Medulla oblongata (tissue), 1 donor: ENCODE results near the gene SULF2.
A peak's percentile ranks its signal among the peaks of the same experiment; 100 is the strongest.

Experiments
- DNase-seq: peaks from one replicate; pipeline ENCODE4 v3.0.0-alpha.2; 2015; ENCODE audit errors: extremely low spot score

Gene SULF2

DNA sequence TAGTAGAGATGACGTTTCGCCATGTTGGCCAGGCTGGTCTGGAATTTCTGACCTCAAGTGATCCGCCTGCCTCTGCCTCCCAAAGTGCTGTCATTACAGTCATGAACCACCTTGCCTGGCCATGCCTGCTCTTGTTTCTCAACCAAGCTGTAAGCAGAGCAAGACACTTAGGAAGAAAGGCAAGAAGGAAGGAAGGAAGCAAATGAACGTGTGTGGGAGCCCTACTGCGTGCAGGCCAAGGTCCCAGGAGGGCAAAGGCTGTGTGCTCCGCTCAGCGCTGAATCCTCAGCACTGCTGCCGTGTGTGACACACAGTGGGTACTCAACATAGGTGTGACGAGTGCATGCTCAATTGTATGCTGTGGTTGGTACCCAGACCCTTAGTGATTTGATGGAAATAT lies 47.4 kb downstream of the SULF2 start:
- DNase-seq: no peak

- no peak for DNase-seq
These were observed 48.6 kb downstream of the SULF2 start for GRCh38 chr20:47736570-47737152.

DNA sequence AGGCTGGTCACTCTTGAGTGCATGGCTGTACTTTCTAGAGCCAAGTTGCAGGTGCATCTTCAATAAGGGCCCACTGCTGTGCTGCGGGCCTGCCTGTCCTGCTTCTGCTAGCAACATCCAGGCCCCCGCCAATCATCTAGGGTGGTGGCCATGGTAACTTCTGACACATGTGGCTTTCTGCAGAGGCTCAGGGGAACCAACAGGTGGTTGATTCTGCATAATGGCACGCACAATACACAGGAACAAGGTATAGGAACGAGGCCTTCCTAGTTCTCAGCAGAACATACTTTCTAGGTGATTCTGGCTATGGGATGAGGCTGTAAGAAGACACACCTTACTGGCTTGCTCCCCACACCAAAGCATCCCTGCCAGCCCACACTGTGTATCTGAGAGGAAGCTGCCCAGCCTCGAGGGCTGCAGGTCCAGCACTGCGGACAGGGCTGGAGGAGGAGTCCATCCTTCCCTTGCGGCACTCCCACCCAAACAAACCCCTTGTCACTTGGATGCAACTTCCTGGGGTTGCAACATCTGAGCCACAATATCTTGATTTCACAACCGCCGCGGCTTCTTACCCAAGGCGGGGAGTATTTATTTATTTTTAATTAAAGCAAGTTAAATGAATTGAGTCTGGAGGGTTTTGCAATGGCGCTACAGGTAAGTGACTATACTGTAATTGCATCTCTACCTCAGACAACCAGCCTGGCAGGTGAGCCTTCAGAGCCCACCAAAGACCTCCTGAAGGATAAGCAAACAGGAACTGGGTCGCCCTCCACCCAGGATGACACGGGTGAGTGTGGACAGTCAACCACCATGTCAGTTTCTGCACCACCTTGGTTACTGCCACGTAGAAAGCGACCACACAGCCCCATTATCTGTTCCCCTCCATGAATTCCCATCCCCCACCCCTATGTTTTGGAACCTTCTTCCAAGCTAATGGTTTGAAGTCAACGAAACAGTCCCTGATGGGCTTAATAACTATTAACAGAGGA lies 49.6 kb downstream of the SULF2 start:
- DNase-seq: peak; percentile 26

- no peak for DNase-seq
These were observed 50.4 kb downstream of the SULF2 start for GRCh38 chr20:47734870-47735269.

DNA sequence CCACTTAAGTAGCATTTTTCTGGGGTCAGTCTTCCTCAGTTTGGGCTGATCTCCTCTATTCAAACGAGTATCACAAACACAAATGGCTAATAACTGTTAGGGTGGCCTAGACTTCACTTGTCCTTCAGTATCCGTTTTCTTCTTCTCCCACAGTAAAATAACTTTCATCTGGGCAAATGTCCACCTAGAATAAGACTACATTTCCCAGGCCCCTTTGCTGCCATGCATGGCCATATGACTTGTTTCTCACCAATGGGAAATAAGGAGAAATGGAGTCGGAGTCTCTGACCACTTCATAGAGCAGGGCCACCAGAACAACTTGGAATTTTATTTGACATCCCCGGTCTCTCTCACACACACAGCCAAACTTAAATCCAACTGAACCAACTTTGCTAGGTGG lies 51.4 kb downstream of the SULF2 start:
- no peak for DNase-seq

- no peak for DNase-seq
These were observed 54.5 kb downstream of the SULF2 start for GRCh38 chr20:47730744-47731143.

GRCh38 chr20:47729472-47729871 lies 55.8 kb downstream of the SULF2 start:
- no peak for DNase-seq

GRCh38 chr20:47727909-47728361 lies 57.3 kb downstream of the SULF2 start:
- DNase-seq: peak; percentile 79

DNA sequence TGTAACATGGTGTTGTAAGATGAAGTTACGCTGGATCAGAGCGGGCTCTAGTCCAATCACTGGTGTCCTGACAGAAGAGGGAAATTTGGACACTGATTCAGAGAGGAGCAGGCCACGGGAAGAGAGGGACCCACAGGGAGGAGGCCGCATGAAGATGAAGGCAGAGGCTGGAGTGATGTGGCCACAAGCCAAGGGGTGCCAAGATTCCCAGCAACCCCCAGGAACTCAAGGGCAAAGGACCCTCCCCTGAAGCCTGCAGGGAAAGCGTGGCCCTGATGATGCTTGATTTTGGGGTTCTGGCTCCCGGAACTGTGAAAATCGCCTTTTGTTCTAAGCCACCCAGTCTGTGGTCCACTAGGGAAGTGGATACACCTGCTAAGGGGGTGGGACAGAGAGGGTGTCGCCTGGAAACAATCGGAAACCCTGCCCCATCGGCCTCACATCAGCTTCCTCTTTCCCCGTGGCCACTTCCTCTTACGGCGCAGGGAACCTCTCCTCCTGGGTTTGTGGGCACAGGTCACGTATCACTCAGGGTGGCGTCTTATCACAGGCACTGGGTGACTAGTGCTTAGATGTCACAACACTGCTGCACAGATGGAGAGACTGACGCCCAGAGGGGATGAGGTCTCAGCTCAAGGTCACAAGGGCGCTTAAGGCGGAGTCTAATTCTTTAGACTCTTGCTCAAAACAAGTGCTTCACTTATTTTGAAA lies 58.0 kb downstream of the SULF2 start:
- peak; percentile 75 for DNase-seq

DNA sequence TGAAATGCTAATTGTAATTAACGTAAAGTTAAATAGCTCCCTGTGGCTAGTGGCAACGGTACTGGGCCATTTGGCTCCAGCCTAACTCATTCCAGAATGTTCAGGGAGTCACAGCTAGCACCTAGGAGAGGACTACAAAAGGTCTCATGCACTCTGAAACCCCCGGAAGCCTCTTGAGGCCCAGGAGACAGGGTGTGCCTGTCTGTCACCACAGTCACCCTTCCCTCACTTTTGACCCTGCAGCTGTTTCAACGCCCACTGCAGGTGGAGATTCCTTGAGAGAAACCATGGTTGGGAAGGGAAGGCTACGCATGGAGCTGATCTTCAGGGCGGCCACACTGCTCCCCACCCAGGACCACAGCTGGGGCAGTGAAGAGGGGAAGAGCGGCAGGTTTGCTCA lies 58.6 kb downstream of the SULF2 start:
- no peak for DNase-seq

DNA sequence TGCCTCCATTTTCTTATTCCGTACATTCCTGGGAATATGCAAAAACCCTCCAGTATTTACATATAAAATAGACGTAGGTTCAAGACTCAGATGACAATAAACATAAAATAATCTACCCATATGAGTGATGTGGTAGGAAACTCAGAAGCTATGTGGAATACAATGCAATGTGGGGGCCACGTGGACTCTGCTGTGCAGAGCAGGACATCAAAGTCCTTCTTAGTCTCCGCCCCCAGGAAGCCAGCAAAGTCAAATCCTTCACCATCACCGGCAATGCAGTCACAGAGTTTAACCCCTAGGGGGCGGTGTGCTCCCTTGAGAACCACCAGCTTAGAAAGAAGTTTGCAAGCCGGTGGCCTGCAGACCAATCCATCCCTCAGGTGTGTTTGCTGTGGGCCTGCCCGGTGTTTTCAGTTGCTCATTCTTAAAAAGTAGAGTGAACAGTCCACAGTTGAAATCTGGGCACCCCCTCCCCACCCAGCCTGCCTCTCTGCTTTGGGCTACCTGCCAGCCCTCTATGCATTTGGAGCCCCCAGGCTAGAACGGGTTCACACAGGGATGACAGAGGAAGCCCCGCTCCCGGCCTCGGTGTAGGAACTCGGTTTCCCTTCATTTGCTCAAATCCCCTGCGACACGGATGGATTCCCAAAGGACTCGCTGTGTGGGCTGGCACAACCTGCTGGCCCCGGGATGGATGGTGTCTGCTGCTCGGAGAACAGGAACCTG lies 59.9 kb downstream of the SULF2 start:
- DNase-seq: peak; percentile 91

DNA sequence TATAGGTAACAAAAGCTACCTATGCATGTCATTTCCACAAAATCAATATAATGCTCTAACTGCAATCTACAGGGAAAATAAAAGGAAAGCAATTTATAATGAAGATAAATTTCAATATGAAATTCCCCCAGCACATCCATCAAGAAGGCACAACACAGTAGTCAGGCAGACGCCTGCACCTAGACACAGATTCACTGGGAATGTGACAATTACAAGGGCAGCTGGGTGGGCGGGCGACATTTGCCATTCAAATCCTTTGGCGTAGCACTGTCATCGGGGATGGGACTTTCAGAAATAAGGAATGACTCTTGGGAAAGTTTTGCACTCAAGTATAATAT lies 60.4 kb downstream of the SULF2 start:
- no peak for DNase-seq

DNA sequence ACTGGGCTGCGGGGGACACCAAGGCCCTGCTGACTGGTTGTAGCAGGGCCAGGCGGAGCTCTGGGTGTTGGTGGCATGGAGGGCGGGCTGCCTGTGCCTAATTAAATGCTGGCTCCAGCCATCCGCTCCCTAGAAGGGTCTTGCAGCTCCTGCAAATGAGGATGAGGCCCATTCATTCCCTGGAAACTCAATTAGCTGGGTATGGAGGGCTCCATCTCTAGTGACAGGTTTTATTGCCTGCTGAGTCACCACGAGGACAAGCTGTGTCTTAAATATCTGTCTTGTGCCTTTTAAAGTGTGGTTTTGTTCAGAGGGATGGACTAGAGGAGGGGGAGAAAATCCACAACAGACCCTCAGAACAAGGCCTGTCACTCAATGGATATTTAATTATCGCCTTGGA lies 60.9 kb downstream of the SULF2 start:
- DNase-seq: no peak

- no peak for DNase-seq
These were observed 62.0 kb downstream of the SULF2 start for GRCh38 chr20:47723322-47723721.

GRCh38 chr20:47720636-47721427 lies 64.4 kb downstream of the SULF2 start:
- DNase-seq: no peak

DNA sequence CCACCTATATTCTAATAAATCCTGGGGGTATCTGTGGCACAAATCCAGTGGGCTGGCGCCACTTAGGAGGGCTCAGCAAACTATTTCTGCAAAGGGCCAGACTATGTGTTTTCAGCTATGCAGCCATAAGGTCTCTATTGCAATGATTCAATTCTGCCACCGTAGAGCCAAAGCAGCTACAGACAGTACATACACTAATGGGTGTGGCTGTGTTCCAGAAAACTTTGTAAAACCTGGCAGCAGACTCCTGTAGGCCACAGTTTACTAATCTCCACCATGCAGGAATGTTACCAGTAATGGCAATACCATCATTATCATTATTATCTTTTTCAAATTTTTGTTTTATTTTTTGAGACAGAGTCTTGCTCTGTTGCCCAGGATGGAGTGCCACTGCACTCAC lies 65.7 kb downstream of the SULF2 start:
- DNase-seq: no peak

GRCh38 chr20:47719211-47719610 lies 66.1 kb downstream of the SULF2 start:
- DNase-seq: no peak

GRCh38 chr20:47718398-47718797 lies 66.9 kb downstream of the SULF2 start:
- DNase-seq: no peak

GRCh38 chr20:47717421-47717820 lies 67.9 kb downstream of the SULF2 start:
- no peak for DNase-seq

GRCh38 chr20:47713878-47714450 lies 71.3 kb downstream of the SULF2 start:
- DNase-seq: no peak

DNA sequence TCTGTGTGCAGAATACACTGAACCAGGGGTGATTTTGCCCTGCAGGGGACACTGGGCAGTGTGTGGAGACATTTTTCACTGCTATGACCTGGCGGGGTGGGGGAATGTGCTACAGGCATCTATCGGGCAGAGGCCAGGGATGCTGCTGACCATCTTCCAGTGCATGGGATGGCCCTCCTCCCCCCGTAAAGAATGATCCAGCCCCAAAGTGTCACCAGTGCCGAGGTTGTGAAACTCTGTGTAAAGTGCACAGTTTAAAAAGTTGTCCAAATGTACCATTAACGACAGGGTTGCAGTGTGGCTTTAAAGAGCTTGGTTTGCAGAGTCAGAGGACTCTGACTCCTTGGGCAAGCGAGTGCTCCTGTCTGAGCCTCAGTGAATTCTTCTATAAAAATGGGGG lies 72.1 kb downstream of the SULF2 start:
- no peak for DNase-seq
